Pancreas (tissue), 10 donors: ENCODE results near the gene UBXN10. TPM values are rescaled to one million over a fixed set of nuclear protein-coding genes. Genes with fewer than 3 reads are reported as not detected.
A peak's percentile ranks its signal among the peaks of the same experiment; 100 is the strongest.

ENCODE experiments used
- ATAC-seq, 4 donors: fragments of 200-7000 bp; cut with Tn5 transposase; one replicate each; pipeline versions ENCODE4 v1.8.0 to v1.9.1; 2020; ENCODE audit warnings: mild to moderate bottlenecking in 4 of 4, moderate library complexity in 4 of 4
- DNase-seq, 6 donors: peaks; one replicate each; pipeline ENCODE4 v3.0.0-alpha.2; 2020
- FAIRE-seq: peaks from 2 replicates; lab custom pipeline; 2012; peaks lifted over from hg19 to GRCh38; lab: Jason Lieb, UNC
- H3K27ac ChIP-seq, 4 donors: fragments of 200-600 bp; sonication (generic); 1 replicate in 3 of 4; 2 replicates in 1 of 4; pipeline versions ENCODE4 v1.5.0 to v1.8.0; 2020
- H3K27me3 ChIP-seq, 4 donors: fragments of 200-600 bp; one replicate each; pipeline ENCODE4 v1.8.0; 2021
- H3K36me3 ChIP-seq, 3 donors: fragments of 200-600 bp; sonication (generic) in 1 of 3; one replicate each; pipeline versions ENCODE4 v1.5.0 to v1.8.0; 2020 to 2021
- H3K4me1 ChIP-seq, 3 donors: fragments of 200-600 bp; one replicate each; pipeline ENCODE4 v1.8.0; 2021
- H3K4me3 ChIP-seq, 4 donors: fragments of 200-600 bp; sonication (generic) in 2 of 4; one replicate each; pipeline versions ENCODE4 v1.5.0 to v1.8.0; 2020 to 2021
- H3K9me3 ChIP-seq, 4 donors: fragments of 200-600 bp; one replicate each; pipeline ENCODE4 v1.8.0; 2021
- CTCF ChIP-seq, 4 donors: fragments of 200-600 bp; sonication (generic) in 3 of 4; IDR thresholded peaks; one replicate each; pipeline versions ENCODE4 v1.5.0 to v1.8.0; 2021; ENCODE audit warnings: antibody characterized with exemption in 4 of 4
- WGBS, 2 donors: extraction: QIAGEN DNeasy Blood & Tissue Kit; methylation state at CpG; one replicate each; pipeline ENCODE4 v1.1.7; 2013; 5-methylcytosine and 5-hydroxymethylcytosine counted together
- intact Hi-C, 3 donors: fragments of 100-400 bp; cut with DNase I; formaldehyde crosslinking; loops; one replicate each; pipeline versions ENCODE4 v1.11.1 to v1.14.2; 2022
- polyA plus RNA-seq, 2 donors: library from polyadenylated mRNA; stranded (reverse); fragments of 200-250 nt; gene quantifications; one replicate each; pipeline ENCODE4 v1.2.3, GENCODE V29; 2013
- total RNA-seq, 6 donors: library from RNA; stranded (reverse); fragmentation: NEBNext Ultra II Directional in 4 of 6; extraction: Animal tissue kit (Norgen Biotek cat#: 25700) in 4 of 6; gene quantifications; one replicate each; pipeline versions ENCODE4 v1.2.1 to v1.2.4, GENCODE V29; 2021 to 2023
- donor health status: healthy with polysubstance abuse.
- donor health status: DM: no; HTN: no; CAD: no; lungs with moderate emphysema.
- donor health status: DM: no; HTN: no; CAD: no.
- donor health status: control.
- donor health status: control.
- donor health status: Bipolar disorder and iron deficiency.
- donor health status: DM: yes; HTN: yes; CAD: no.
- donor health status: DM: no; HTN: no; CAD: no.
- donor health status: DM: no; HTN: no; CAD: no.
- donor health status: DM: yes; HTN: yes; CAD: no.

UBXN10 gene
- total and polyA plus RNA-seq, 8 donors: 0.54 to 2.4 (median 0.75) TPM

GRCh38 chr1:20138346-20138745, 47.5 kb upstream of the UBXN10 start:
- H3K4me1 ChIP-seq: no peaks in the 10 kb centered on the region
- no peaks in the 10 kb centered on the region for H3K9me3 ChIP-seq
- FAIRE-seq (no peak), DNase-seq (peak in 1 of 6 donors; percentile 23), ATAC-seq (no peak)
- intact Hi-C loops: no loop called here
- WGBS, 2 donors: 89% methylated on average over 6 of the region's 6 CpGs
- H3K27me3 ChIP-seq: no peaks in the 10 kb centered on the region
- no peaks in the 10 kb centered on the region for H3K36me3 ChIP-seq
- H3K4me3 ChIP-seq: no peak overlapping the region
- no peak overlapping the region for H3K27ac ChIP-seq
- no peak for TF ChIP-seq CTCF (IDR thresholded peaks at IDR 0.05)

- H3K4me3 ChIP-seq: no peak within 1 kb of the TSS
- no peaks in the 10 kb centered on the region for H3K4me1 ChIP-seq
- no peak within 1 kb of the TSS for H3K27ac ChIP-seq
- H3K9me3 ChIP-seq: no peaks in the 10 kb centered on the region
- no peak for TF ChIP-seq CTCF (IDR thresholded peaks at IDR 0.05)
- intact Hi-C loops: no loop called here
- no peaks in the 10 kb centered on the region for H3K27me3 ChIP-seq
- FAIRE-seq (no peak), ATAC-seq (no peak), DNase-seq (peak in 1 of 6 donors; percentile 22)
- 92 to 96% methylated on average over 9 of the region's 9 CpGs for WGBS, 2 donors
- H3K36me3 ChIP-seq: no peaks in the 10 kb centered on the region
Measured at GRCh38 chr1:20138961-20139550, 46.8 kb upstream of the UBXN10 start, which contains the start of gene PLA2G2F. TSS of gene PLA2G2F (plus strand) at chr1:20139323. CDS start at chr1:20139428, 105 bp downstream.

GRCh38 chr1:20139776-20140612, 45.9 kb upstream of the UBXN10 start:
- ATAC-seq (no peak), DNase-seq (peak in 1 of 6 donors; percentile 45), FAIRE-seq (no peak)
- intact Hi-C loops: loop anchor here in 2 of 3 donors (5.0 to 10.0 kb wide), 3 partner anchors 165 to 218 kb away; partner anchors contain the start of genes PLA2G2E (in 2 of the 2) and PLA2G2A (in 1 of the 2)
- Histone ChIP-seq H3K4me3 (no peak overlapping the region), H3K27me3 (no peaks in the 10 kb centered on the region), H3K36me3 (no peaks in the 10 kb centered on the region), H3K4me1 (no peaks in the 10 kb centered on the region), H3K9me3 (no peaks in the 10 kb centered on the region), H3K27ac (no peak overlapping the region)
- WGBS, 2 donors: 74 to 84% methylated on average over 13 of the region's 13 CpGs
- no peak for TF ChIP-seq CTCF (IDR thresholded peaks at IDR 0.05)

GRCh38 chr1:20141001-20141400, 44.9 kb upstream of the UBXN10 start:
- Histone ChIP-seq H3K27me3 (no peaks in the 10 kb centered on the region), H3K9me3 (no peaks in the 10 kb centered on the region), H3K27ac (no peak overlapping the region), H3K36me3 (no peaks in the 10 kb centered on the region), H3K4me1 (no peaks in the 10 kb centered on the region), H3K4me3 (no peak overlapping the region)
- whole genome bisulfite sequencing, 2 donors: 82 to 83% methylated on average over 9 of the region's 9 CpGs
- DNase-seq: peak in 1 of 6 donors; percentile 24
- ATAC-seq: no peak
- intact Hi-C loops: loop anchor here in 2 of 3 donors (5.0 to 10.0 kb wide), 3 partner anchors 166 to 219 kb away; partner anchors contain the start of genes PLA2G2E (in 2 of the 2) and PLA2G2A (in 1 of the 2)
- no peak for TF ChIP-seq CTCF (IDR thresholded peaks at IDR 0.05)
- FAIRE-seq: no peak
